Retinal pigment epithelial cell (primary cell): ENCODE data around the gene TEAD1.

Experiments used
- DNase-seq: peaks from one replicate; pipeline ENCODE4 v3.0.0-alpha.2; 2010; ENCODE audit warnings: low read depth
- H3K4me3 ChIP-seq: 2 replicates; pipeline ENCODE4 v1.5.1; 2011; ENCODE audit warnings: mild to moderate bottlenecking, low read length, control low read depth, moderate library complexity
- TF ChIP-seq, protein P1 (sequence below): conservative IDR thresholded peaks from 2 replicates; pipeline ENCODE4 v1.5.1; 2011; ENCODE audit warnings: low read depth, low read length, control low read depth, inconsistent platforms

TEAD1 gene

DNA sequence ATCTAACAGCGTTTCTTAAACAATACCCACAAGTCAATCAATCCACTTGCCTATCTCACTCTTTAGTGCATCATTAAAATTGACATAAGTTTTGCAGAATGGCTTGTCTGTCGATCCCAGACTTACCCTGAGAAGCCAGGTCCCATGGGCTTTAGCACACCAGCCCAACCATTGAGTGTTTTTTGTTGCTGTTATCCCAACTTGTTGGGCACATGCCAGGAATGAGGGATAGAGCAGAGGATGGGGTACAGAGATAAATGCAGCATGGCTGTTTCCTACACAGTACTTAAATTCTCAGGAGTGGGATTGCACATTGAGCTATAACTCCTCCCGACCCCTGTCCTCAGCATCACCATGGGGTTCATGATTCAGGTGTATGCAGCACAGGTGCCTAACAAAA is 270.7 kb downstream of the TEAD1 start:
- DNase-seq: no peak
- TF ChIP-seq, protein P1, sequence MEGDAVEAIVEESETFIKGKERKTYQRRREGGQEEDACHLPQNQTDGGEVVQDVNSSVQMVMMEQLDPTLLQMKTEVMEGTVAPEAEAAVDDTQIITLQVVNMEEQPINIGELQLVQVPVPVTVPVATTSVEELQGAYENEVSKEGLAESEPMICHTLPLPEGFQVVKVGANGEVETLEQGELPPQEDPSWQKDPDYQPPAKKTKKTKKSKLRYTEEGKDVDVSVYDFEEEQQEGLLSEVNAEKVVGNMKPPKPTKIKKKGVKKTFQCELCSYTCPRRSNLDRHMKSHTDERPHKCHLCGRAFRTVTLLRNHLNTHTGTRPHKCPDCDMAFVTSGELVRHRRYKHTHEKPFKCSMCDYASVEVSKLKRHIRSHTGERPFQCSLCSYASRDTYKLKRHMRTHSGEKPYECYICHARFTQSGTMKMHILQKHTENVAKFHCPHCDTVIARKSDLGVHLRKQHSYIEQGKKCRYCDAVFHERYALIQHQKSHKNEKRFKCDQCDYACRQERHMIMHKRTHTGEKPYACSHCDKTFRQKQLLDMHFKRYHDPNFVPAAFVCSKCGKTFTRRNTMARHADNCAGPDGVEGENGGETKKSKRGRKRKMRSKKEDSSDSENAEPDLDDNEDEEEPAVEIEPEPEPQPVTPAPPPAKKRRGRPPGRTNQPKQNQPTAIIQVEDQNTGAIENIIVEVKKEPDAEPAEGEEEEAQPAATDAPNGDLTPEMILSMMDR: no peak
- no peak overlapping the region for H3K4me3 ChIP-seq

DNA sequence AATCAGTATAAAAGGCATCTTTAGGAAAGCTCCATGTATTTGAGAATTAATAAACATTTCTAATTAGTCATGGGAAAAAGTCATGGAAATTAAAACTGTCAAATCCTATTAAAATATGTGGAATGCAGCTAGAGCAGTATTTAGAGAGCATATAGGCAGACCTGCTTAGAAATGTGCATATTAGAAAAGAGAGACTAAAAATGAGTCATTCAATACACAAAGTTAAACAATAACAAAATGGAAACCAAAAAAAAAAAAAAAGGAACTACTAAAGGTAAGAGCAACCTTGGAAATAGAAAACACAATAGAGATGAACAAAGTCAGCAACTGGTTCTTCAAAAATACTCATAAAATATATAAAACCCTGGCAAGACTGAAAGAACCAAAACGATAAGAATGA is 275.2 kb downstream of the TEAD1 start:
- no peak for DNase-seq
- H3K4me3 ChIP-seq: no peak overlapping the region
- TF ChIP-seq, protein P1: no peak

DNA sequence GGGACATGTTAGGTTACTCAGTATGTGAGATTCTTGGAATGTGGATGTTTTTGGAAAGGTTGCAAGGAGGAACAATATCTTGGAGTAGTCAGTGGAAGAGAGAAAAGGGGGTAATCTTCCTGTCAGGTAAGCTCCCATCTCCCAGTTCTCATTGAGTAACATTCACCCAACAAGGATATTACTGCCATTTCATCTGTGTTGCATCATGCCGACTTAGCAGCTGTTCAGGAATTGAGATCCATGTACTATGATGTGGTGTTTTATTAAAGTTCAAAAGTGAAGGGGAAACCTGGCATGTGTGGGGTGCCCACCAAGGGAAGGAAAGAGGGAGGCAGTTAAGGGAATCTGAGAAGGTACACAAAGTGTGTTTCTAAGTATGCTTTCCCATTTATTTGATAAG is 276.4 kb downstream of the TEAD1 start:
- TF ChIP-seq, protein P1: no peak
- DNase-seq: no peak
- no peak overlapping the region for H3K4me3 ChIP-seq

DNA sequence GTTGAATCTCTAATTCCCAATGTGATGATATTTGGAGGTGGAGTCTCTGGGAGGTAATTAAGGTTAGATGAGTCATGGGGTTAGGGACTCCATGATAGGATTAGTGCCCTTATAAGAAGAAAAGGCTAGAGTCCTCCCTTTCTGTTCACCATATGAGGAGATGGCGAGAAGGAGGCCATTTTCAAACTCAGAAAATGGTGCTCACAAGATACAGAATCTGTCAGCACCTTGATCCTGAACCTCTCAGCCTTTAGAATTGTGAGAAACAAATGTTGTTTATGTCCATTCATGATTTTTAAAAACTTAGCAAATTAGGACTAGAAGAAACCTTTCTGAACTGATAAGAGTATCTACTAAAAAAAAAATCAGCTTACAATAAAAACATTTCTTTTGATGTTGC is 277.2 kb downstream of the TEAD1 start:
- DNase-seq: no peak
- TF ChIP-seq, protein P1: no peak
- no peak overlapping the region for H3K4me3 ChIP-seq

GRCh38 chr11:12952094-12952493 is 277.9 kb downstream of the TEAD1 start:
- H3K4me3 ChIP-seq: no peak overlapping the region
- TF ChIP-seq, protein P1: no peak

GRCh38 chr11:12958986-12959385 is 284.8 kb downstream of the TEAD1 start:
- H3K4me3 ChIP-seq: no peak overlapping the region
- DNase-seq: no peak
- TF ChIP-seq, protein P1: no peak

More at GRCh38 chr11:12952094-12952493, 277.9 kb downstream of the TEAD1 start:
- DNase-seq: no peak

DNA sequence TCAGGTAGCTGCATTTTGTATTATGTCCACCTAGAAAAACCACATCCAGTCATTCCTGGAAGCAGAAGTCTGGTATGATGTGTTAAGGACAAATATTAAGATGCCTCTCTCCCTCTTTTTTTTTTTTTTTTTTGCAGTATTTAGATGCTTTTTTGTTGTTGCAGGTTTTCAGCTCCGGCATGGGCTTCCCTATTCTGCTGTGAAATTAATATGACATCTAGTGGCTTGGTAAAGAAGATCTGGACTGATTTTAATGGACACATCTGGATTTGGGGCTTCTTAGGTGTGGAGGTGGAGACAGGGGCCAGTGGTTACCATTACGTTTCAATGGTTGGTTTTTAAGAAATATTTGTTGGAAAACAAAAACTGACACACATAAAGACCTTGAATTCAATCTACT is 287.4 kb downstream of the TEAD1 start:
- TF ChIP-seq, protein P1: no peak
- H3K4me3 ChIP-seq: no peak overlapping the region
- DNase-seq: no peak
